Ectodermal cell (in vitro differentiated cells): ENCODE measurements around the gene RNPEP.

Experiments
- H3K27ac ChIP-seq: 2 replicates; pipeline ENCODE4 v1.7.0; 2013; ENCODE audit warnings: mild to moderate bottlenecking, low read depth, low read length; ENCODE audit not compliant: insufficient read depth, poor library complexity, severe bottlenecking
- H3K27me3 ChIP-seq: 2 replicates; pipeline ENCODE4 v1.7.0; 2013; ENCODE audit warnings: mild to moderate bottlenecking, low read length; ENCODE audit not compliant: insufficient read depth, control insufficient read depth, poor library complexity, severe bottlenecking
- H3K36me3 ChIP-seq: one replicate; pipeline ENCODE4 v1.7.0; 2013; ENCODE audit warnings: low read length; ENCODE audit not compliant: control insufficient read depth, insufficient read depth
- H3K4me1 ChIP-seq: one replicate; pipeline ENCODE4 v1.7.0; 2013; ENCODE audit warnings: low read length; ENCODE audit not compliant: control insufficient read depth, insufficient read depth
- H3K4me3 ChIP-seq: 2 replicates; pipeline ENCODE4 v1.7.0; 2013; ENCODE audit warnings: low read depth, low read length, control low read depth; ENCODE audit not compliant: insufficient read depth
- H3K9me3 ChIP-seq: 2 replicates; pipeline ENCODE4 v1.7.0; 2013; ENCODE audit warnings: mild to moderate bottlenecking, low read length, moderate library complexity; ENCODE audit not compliant: control insufficient read depth
- WGBS, 2 experiments: methylation state at CpG; one replicate each; pipeline ENCODE4 v1.1.7; 2013; ENCODE audit warnings: missing lambda C conversion rate in 2 of 2; 5-methylcytosine and 5-hydroxymethylcytosine counted together

The RNPEP gene

GRCh38 chr1:201944002-201944401 is 38.4 kb upstream of the RNPEP start:
- peaks cover 42% of the 10 kb centered on the region for H3K4me1 ChIP-seq
- H3K4me3 ChIP-seq: no peak overlapping the region

GRCh38 chr1:201944639-201945038 is 37.8 kb upstream of the RNPEP start:
- peaks cover 17% of the 10 kb centered on the region for H3K27me3 ChIP-seq
- H3K4me3 ChIP-seq: no peak overlapping the region
- H3K36me3 ChIP-seq: no peaks in the 10 kb centered on the region
- H3K27ac ChIP-seq: no peak overlapping the region
- WGBS, 2 experiments: 54 to 60% methylated on average over 2 of the region's 3 CpGs
- H3K4me1 ChIP-seq: peaks cover 38% of the 10 kb centered on the region
- no peaks in the 10 kb centered on the region for H3K9me3 ChIP-seq

More at GRCh38 chr1:201944002-201944401, 38.4 kb upstream of the RNPEP start:
- WGBS, 2 experiments: 89% methylated on average over 6 of the region's 6 CpGs
- H3K36me3 ChIP-seq: no peaks in the 10 kb centered on the region
- H3K27ac ChIP-seq: no peak overlapping the region
- H3K27me3 ChIP-seq: peaks cover 17% of the 10 kb centered on the region
- no peaks in the 10 kb centered on the region for H3K9me3 ChIP-seq

- H3K27ac ChIP-seq: no peak overlapping the region
- H3K9me3 ChIP-seq: no peaks in the 10 kb centered on the region
- H3K36me3 ChIP-seq: no peaks in the 10 kb centered on the region
- H3K4me1 ChIP-seq: peaks cover 36% of the 10 kb centered on the region
- peak overlapping the region; percentile 32 for H3K4me3 ChIP-seq
- peaks cover 17% of the 10 kb centered on the region for H3K27me3 ChIP-seq
- WGBS, 2 experiments: 44 to 45% methylated on average over 4 of the region's 4 CpGs
Observed at GRCh38 chr1:201945157-201945556, 37.3 kb upstream of the RNPEP start.

GRCh38 chr1:201945863-201946223 is 36.6 kb upstream of the RNPEP start:
- no peaks in the 10 kb centered on the region for H3K36me3 ChIP-seq
- H3K9me3 ChIP-seq: no peaks in the 10 kb centered on the region
- H3K27ac ChIP-seq: no peak overlapping the region
- 55 to 58% methylated on average over 10 of the region's 10 CpGs for WGBS, 2 experiments
- peaks cover 36% of the 10 kb centered on the region for H3K4me1 ChIP-seq
- peak overlapping the region; percentile 32 for H3K4me3 ChIP-seq
- H3K27me3 ChIP-seq: peaks cover 17% of the 10 kb centered on the region

GRCh38 chr1:201946224-201946908 is 36.1 kb upstream of the RNPEP start, which contains the start of gene LMOD1:
Gene LMOD1 (minus strand): TSS chr1:201946548. CDS start chr1:201946340, 208 bp downstream.
- H3K9me3 ChIP-seq: no peaks in the 10 kb centered on the region
- H3K4me1 ChIP-seq: peaks cover 34% of the 10 kb centered on the region
- no peak within 1 kb of the TSS for H3K27ac ChIP-seq
- H3K4me3 ChIP-seq: peak within 1 kb of the TSS; percentile 32
- 6 to 7% methylated on average over 28 of the region's 28 CpGs for WGBS, 2 experiments
- H3K27me3 ChIP-seq: peaks cover 17% of the 10 kb centered on the region
- no peaks in the 10 kb centered on the region for H3K36me3 ChIP-seq

GRCh38 chr1:201947697-201948008 is 34.8 kb upstream of the RNPEP start:
- 83 to 86% methylated on average over 3 of the region's 3 CpGs for WGBS, 2 experiments
- Histone ChIP-seq H3K9me3 (no peaks in the 10 kb centered on the region), H3K4me3 (no peak overlapping the region), H3K27me3 (peaks cover 17% of the 10 kb centered on the region), H3K36me3 (no peaks in the 10 kb centered on the region), H3K27ac (no peak overlapping the region), H3K4me1 (peaks cover 25% of the 10 kb centered on the region)

- no peak overlapping the region for H3K27ac ChIP-seq
- H3K4me3 ChIP-seq: no peak overlapping the region
- no peaks in the 10 kb centered on the region for H3K9me3 ChIP-seq
- H3K4me1 ChIP-seq: peaks cover 20% of the 10 kb centered on the region
- peaks cover 17% of the 10 kb centered on the region for H3K27me3 ChIP-seq
- H3K36me3 ChIP-seq: no peaks in the 10 kb centered on the region
Observed at GRCh38 chr1:201949491-201949890, 33.0 kb upstream of the RNPEP start.

- peaks cover 14% of the 10 kb centered on the region for H3K36me3 ChIP-seq
- no peaks in the 10 kb centered on the region for H3K4me1 ChIP-seq
- no peaks in the 10 kb centered on the region for H3K9me3 ChIP-seq
- WGBS, 2 experiments: 68% methylated on average over 22 to 24 of the region's 24 CpGs
- H3K27me3 ChIP-seq: no peaks in the 10 kb centered on the region
- H3K4me3 ChIP-seq: peak overlapping the region; percentile 92
- peak overlapping the region; percentile 19 for H3K27ac ChIP-seq
Observed at GRCh38 chr1:201954263-201955008, 28.0 kb upstream of the RNPEP start.

GRCh38 chr1:201955009-201955728 is 27.3 kb upstream of the RNPEP start, which contains the start of gene TIMM17A:
Gene TIMM17A (plus strand): TSS chr1:201955503. CDS start chr1:201955527, 24 bp downstream.
- peak within 1 kb of the TSS; percentile 92 for H3K4me3 ChIP-seq
- WGBS, 2 experiments: 2 to 3% methylated on average over 43 of the region's 43 CpGs
- peak within 1 kb of the TSS; percentile 19 for H3K27ac ChIP-seq
- no peaks in the 10 kb centered on the region for H3K27me3 ChIP-seq
- peaks cover 14% of the 10 kb centered on the region for H3K36me3 ChIP-seq
- no peaks in the 10 kb centered on the region for H3K9me3 ChIP-seq
- H3K4me1 ChIP-seq: no peaks in the 10 kb centered on the region

GRCh38 chr1:201955729-201956143 is 26.7 kb upstream of the RNPEP start:
- Histone ChIP-seq H3K27ac (no peak overlapping the region), H3K4me3 (peak overlapping the region; percentile 92)
- WGBS, 2 experiments: 0 to 1% methylated on average over 17 of the region's 17 CpGs

More at GRCh38 chr1:201955729-201956143, 26.7 kb upstream of the RNPEP start:
- no peaks in the 10 kb centered on the region for H3K4me1 ChIP-seq
- H3K27me3 ChIP-seq: no peaks in the 10 kb centered on the region
- peaks cover 18% of the 10 kb centered on the region for H3K36me3 ChIP-seq
- H3K9me3 ChIP-seq: no peaks in the 10 kb centered on the region
